K562 (cell line): Measurements from ENCODE around the gene DARS2. TPM values are rescaled to one million over a fixed set of nuclear protein-coding genes. Genes with fewer than 3 reads are reported as not detected.

ENCODE experiments used
- BRCA1 ChIP-seq, 2 experiments: fragments of 450-650 bp in 1 of 2; sonication (generic) in 1 of 2; formaldehyde crosslinking in 1 of 2; IDR thresholded peaks; 2 replicates each; pipeline versions ENCODE4 v1.5.0 to v1.6.1; 2017 to 2020; ENCODE audit warnings: mild to moderate bottlenecking in 1 of 2, missing genetic modification reagents in 1 of 2
- HMBOX1 ChIP-seq: sonication (generic); IDR thresholded peaks from 2 replicates; pipeline ENCODE4 v1.6.1; 2016
- HNRNPL ChIP-seq: fragments of 200-400 bp; formaldehyde crosslinking; IDR thresholded peaks from 2 replicates; pipeline ENCODE4 v1.6.1; 2017; ENCODE audit warnings: low read depth, mild to moderate bottlenecking, low read length
- HNRNPUL1 ChIP-seq: fragments of 200-400 bp; formaldehyde crosslinking; IDR thresholded peaks from 2 replicates; pipeline ENCODE4 v1.6.1; 2017; ENCODE audit warnings: low read length
- ID3 ChIP-seq, 2 experiments: fragments of 250-450 bp in 1 of 2; fragments of 450-650 bp in 1 of 2; sonication (Bioruptor Pico) in 1 of 2; IDR thresholded peaks; 2 replicates each; pipeline versions ENCODE4 v1.6.1 to v1.8.0; 2016 to 2021; ENCODE audit warnings: mild to moderate bottlenecking in 2 of 2, moderate library complexity in 2 of 2, missing compliant biosample characterization in 1 of 2, missing genetic modification characterization in 1 of 2
- MAFF ChIP-seq: IDR thresholded peaks from 2 replicates; pipeline ENCODE4 v1.6.1; 2012; ENCODE audit warnings: low read length, improper control_type of control experiment
- MBD1 ChIP-seq: fragments of 250-450 bp; sonication (Bioruptor Pico); IDR thresholded peaks from 2 replicates; pipeline ENCODE4 v1.8.0; 2022; ENCODE audit warnings: inconsistent platforms
- MLLT1 ChIP-seq, 2 experiments: fragments of 450-650 bp; IDR thresholded peaks; 2 replicates each; pipeline ENCODE4 v1.6.1; 2016
- MTA2 ChIP-seq: fragments of 450-650 bp; IDR thresholded peaks from 2 replicates; pipeline ENCODE4 v1.6.1; 2016; ENCODE audit warnings: low read depth
- RAD51 ChIP-seq: fragments of 450-650 bp; IDR thresholded peaks from 2 replicates; pipeline ENCODE4 v1.7.1; 2016; ENCODE audit warnings: low read depth, mild to moderate bottlenecking, borderline replicate concordance
- RBM39 ChIP-seq: fragments of 200-400 bp; formaldehyde crosslinking; optimal IDR thresholded peaks from 2 replicates; pipeline ENCODE3; 2018; ENCODE audit warnings: low read depth, low read length
- SMC3 ChIP-seq: conservative IDR thresholded peaks from 2 replicates; pipeline ENCODE4 v1.6.1; 2011; ENCODE audit warnings: low read depth, low read length, improper control_type of control experiment; ENCODE audit not compliant: insufficient read depth
- SREBF2 ChIP-seq: sonication (generic); formaldehyde crosslinking; IDR thresholded peaks from 2 replicates; pipeline ENCODE4 v1.4.0; 2020; ENCODE audit warnings: mild to moderate bottlenecking, missing genetic modification reagents
- TEAD2 ChIP-seq: fragments of 450-650 bp; IDR thresholded peaks from 2 replicates; pipeline ENCODE4 v1.6.1; 2016; ENCODE audit warnings: missing genetic modification characterization, control low read depth, missing compliant biosample characterization
- TRIM24 ChIP-seq, 2 experiments: fragments of 450-650 bp; IDR thresholded peaks; 2 replicates each; pipeline ENCODE4 v1.6.1; 2016
- YBX1 ChIP-seq: fragments of 450-650 bp; IDR thresholded peaks from 2 replicates; pipeline ENCODE4 v1.7.1; 2016; ENCODE audit warnings: mild to moderate bottlenecking
- ZBTB1 ChIP-seq: sonication (generic); formaldehyde crosslinking; IDR thresholded peaks from 2 replicates; pipeline ENCODE4 v1.8.1; 2023; ENCODE audit warnings: missing genetic modification reagents, low read depth, mild to moderate bottlenecking, borderline replicate concordance
- ZBTB2 ChIP-seq: fragments of 450-650 bp; IDR thresholded peaks from 2 replicates; pipeline ENCODE4 v1.6.1; 2016; ENCODE audit warnings: antibody characterized with exemption
- ZNF408 ChIP-seq: fragments of 250-450 bp; sonication (Bioruptor Pico); IDR thresholded peaks from 2 replicates; pipeline ENCODE4 v1.4.0; 2020; ENCODE audit warnings: low read depth, mild to moderate bottlenecking, moderate library complexity
- ZNF511 ChIP-seq: sonication (generic); formaldehyde crosslinking; IDR thresholded peaks from 2 replicates; pipeline ENCODE4 v1.8.0; 2022; ENCODE audit warnings: mild to moderate bottlenecking, missing genetic modification reagents
- ZNF561 ChIP-seq: fragments of 450-650 bp; formaldehyde crosslinking; conservative IDR thresholded peaks from 2 replicates; pipeline ENCODE4 v1.4.0; 2020; ENCODE audit warnings: mild to moderate bottlenecking, moderate library complexity
- ZNF668 ChIP-seq: fragments of 250-450 bp; sonication (Bioruptor Pico); IDR thresholded peaks from 2 replicates; pipeline ENCODE4 v1.8.0; 2022; ENCODE audit warnings: mild to moderate bottlenecking, inconsistent platforms
- ZNF76 ChIP-seq: fragments of 250-450 bp; sonication (Bioruptor Pico); IDR thresholded peaks from 2 replicates; pipeline ENCODE4 v1.4.0; 2020; ENCODE audit warnings: mild to moderate bottlenecking, moderate library complexity, borderline replicate concordance
- polyA plus RNA-seq, 8 experiments: library from polyadenylated mRNA; depleted of rRNA in 4 of 8; stranded (reverse) in 5 of 8; unstranded in 3 of 8; fragments of >200 nt; fragmentation: Nextera tagmentation in 2 of 8; fragmentation: Illumina TruSeq in 1 of 8; extraction: Ambion mirVana in 2 of 8; extraction: Trizol in 1 of 8; gene quantifications; 2 replicates each; pipeline versions ENCODE4 v1.2.1 to v1.2.3, GENCODE V29; 2011 to 2014; ENCODE audit warnings: inconsistent platforms in 1 of 8, missing spikeins in 1 of 8
- total RNA-seq, 7 experiments: library from RNA; depleted of rRNA in 6 of 7; stranded (reverse); fragments of >200 nt in 6 of 7; fragmentation: Illumina TruSeq in 2 of 7; extraction: Trizol in 2 of 7; gene quantifications; 2 replicates each; pipeline versions ENCODE4 v1.2.1 to v1.2.3, GENCODE V29; 2011 to 2021; ENCODE audit warnings: low replicate concordance in 1 of 7

The DARS2 gene
- total and polyA plus RNA-seq, 9 of the 15 experiments (the other 6 are each of a cell fraction or from before 2014, with no cell fraction given) = 36.4 to 96.7 (median 68.6) TPM

- TF ChIP-seq ZBTB1 (CRISPR knock-in tag) (no peak), SREBF2 (CRISPR knock-in tag) (no peak), HMBOX1 (no peak), ZNF561 (CRISPR knock-in tag) (no peak), TRIM24 (IDR thresholded peaks at IDR 0.05) (no peak), ZNF511 (CRISPR knock-in tag) (peak; percentile 93), ZNF408 (CRISPR knock-in tag) (no peak), ZBTB2 (peak; percentile 92), HNRNPL (peak; percentile 71; the same call in 1 of the 2 replicates), ZNF76 (0 out of 2 replicates have a peak, but pooled peaks have one; percentile 25), YBX1 (no peak), BRCA1 (IDR thresholded peaks at IDR 0.05) (no peak), BRCA1 (CRISPR knock-in tag; IDR thresholded peaks at IDR 0.05) (no peak), HNRNPUL1 (no peak), RAD51 (peak; percentile 97), RBM39 (peak; percentile 98), MTA2 (no peak), MAFF (no peak), ID3 (CRISPR knock-in tag; IDR thresholded peaks at IDR 0.05) (no peak), ID3 (tag; IDR thresholded peaks at IDR 0.05) (peak; percentile 94; the same call in 1 of the 2 replicates), ZNF668 (CRISPR knock-in tag) (no peak), MLLT1 (IDR thresholded peaks at IDR 0.05) (peak; percentile 85 to 93), SMC3 (no peak), MBD1 (CRISPR knock-in tag) (no peak), TEAD2 (tag) (no peak; the same call in 1 of the 2 replicates)
These were observed 43.3 kb downstream of the DARS2 start, which contains the start of gene GAS5 (continued) for GRCh38 chr1:173867753-173868265.
